PC-9 (cell line): ENCODE measurements around the gene DLGAP1.

ENCODE experiments used
- EZH2 ChIP-seq: fragments of 200-600 bp; sonication (generic); IDR thresholded peaks from 2 replicates; pipeline ENCODE4 v1.8.0; 2017; ENCODE audit warnings: antibody characterized with exemption, low read depth
- TF ChIP-seq, protein P1 (sequence below): fragments of 200-600 bp; sonication (generic); conservative IDR thresholded peaks from 2 replicates; pipeline ENCODE4 v1.6.1; 2017; ENCODE audit warnings: mixed run types, antibody characterized with exemption, mild to moderate bottlenecking, moderate library complexity

DNA sequence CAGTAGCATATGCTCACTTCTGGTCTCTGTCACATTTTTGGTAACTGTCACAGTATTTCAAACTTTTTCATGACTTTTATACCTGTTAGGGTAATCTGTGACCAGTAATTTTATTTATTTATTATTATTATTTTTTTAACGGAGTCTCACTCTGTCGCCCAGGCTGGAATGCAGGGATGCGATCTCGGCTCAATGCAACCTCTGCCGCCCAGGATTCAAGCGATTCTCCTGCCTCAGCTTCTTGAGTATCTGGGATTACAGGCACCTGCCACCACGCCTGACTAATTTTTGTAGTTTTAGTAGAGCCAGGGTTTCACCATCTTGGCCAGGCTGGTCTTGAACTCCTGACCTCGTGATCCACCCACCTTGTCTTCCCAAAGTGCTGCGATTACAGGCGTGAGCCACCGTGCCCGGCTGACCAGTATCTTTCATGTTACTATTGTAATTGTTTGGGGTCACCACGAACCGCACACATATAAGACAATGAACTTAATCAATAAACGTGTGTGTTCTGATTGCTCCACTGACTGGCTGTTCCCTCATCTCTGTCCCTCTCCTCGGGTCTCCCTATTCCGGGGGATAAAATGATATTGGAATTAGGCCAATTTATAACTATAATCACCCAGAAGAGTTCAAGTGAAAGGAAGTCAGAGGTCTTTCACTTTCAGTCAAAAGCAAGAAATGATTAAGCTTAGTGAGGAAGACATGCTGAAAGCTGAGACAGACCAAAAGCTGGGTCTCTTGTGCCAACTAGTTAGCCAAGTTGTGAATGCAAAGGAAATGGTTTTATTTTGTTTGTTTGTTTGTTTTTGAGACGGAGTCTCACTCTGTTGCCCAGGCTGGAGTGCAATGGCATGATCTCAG, 982.2 kb downstream of the DLGAP1 start:
- TF ChIP-seq, protein P1, sequence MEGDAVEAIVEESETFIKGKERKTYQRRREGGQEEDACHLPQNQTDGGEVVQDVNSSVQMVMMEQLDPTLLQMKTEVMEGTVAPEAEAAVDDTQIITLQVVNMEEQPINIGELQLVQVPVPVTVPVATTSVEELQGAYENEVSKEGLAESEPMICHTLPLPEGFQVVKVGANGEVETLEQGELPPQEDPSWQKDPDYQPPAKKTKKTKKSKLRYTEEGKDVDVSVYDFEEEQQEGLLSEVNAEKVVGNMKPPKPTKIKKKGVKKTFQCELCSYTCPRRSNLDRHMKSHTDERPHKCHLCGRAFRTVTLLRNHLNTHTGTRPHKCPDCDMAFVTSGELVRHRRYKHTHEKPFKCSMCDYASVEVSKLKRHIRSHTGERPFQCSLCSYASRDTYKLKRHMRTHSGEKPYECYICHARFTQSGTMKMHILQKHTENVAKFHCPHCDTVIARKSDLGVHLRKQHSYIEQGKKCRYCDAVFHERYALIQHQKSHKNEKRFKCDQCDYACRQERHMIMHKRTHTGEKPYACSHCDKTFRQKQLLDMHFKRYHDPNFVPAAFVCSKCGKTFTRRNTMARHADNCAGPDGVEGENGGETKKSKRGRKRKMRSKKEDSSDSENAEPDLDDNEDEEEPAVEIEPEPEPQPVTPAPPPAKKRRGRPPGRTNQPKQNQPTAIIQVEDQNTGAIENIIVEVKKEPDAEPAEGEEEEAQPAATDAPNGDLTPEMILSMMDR, result no peak
- TF ChIP-seq EZH2, result no peak
